ENCODE measurements around the gene IQCF6. TPM values are rescaled to one million over a fixed set of nuclear protein-coding genes. Genes with fewer than 3 reads are reported as not detected.

Gene IQCF6
- total RNA-seq, 2 experiments from 2014 or later = not detected

DNA sequence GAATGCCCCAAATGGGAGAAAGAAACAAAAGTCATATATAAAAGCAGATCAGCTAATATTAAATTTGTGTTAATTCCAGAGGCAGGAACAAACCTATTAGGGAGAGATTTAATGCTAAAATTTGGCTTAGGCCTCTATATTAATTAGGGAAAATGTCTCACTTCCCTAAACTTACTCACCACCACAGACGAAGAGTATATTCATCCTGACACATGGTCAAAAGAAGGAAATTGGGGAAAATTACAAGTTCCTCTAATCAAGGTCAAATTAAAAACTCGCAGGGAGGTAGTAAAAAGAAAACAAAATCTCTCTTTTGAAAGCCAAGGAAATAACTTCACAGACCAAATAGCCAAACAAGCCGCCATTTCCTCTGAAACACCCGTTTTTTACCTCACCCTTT lies 39.9 kb downstream of the IQCF6 start:
- POLR2A ChIA-PET = no interaction called here
- peaks cover 18% of the 10 kb centered on the region for H3K27me3 Mint-ChIP-seq
- no peak for ATAC-seq
- no peak for DNase-seq
- intact Hi-C loops (cut with micrococcal nuclease) = no loop called here
- H3K36me3 Mint-ChIP-seq (ENCODE audit: low read depth) = no peaks in the 10 kb centered on the region
- H3K4me1 Mint-ChIP-seq (ENCODE audit: low read depth) = peaks cover 27% of the 10 kb centered on the region
- TF ChIP-seq CTCF (IDR thresholded peaks at IDR 0.05) = no peak
- H3K27ac Mint-ChIP-seq = no peak overlapping the region
- no peak overlapping the region for H3K4me3 Mint-ChIP-seq
- CTCF ChIA-PET = interaction anchor here (2.7 kb wide), 1 partner anchor 20 kb away, joined by 12 read pairs; no protein-coding TSS in a partner anchor
- H3K9me3 Mint-ChIP-seq = peaks cover 3% of the 10 kb centered on the region

GRCh38 chr3:51735950-51736349 lies 43.1 kb downstream of the IQCF6 start:
- no peak for ATAC-seq
- no peak overlapping the region for H3K4me3 Mint-ChIP-seq
- TF ChIP-seq CTCF (IDR thresholded peaks at IDR 0.05) = no peak

DNA sequence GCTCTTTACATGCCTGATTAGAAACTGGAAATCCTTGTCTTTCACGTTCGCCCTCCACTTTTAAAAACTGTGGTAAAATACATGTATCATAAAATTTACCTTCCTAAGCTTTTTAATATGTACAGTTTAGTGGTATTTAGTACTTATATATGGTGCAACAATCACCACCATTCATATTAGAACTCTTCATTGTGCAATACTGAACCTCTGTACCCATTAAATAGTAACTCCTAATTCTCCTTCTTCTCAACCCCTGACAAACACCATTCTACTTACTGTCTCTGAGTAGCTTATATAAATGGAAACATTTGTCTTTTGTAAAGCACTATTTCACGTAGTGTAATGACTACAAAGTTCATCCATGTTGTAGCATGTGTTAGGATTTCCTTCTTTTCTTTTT lies 44.0 kb downstream of the IQCF6 start:
- Mint-ChIP-seq H3K27ac (peak overlapping the region; percentile 79), H3K4me1 (ENCODE audit: low read depth) (peaks cover 42% of the 10 kb centered on the region), H3K27me3 (peaks cover 18% of the 10 kb centered on the region), H3K36me3 (ENCODE audit: low read depth) (peaks cover 5% of the 10 kb centered on the region), H3K9me3 (peaks cover 5% of the 10 kb centered on the region), H3K4me3 (peak overlapping the region; percentile 40)
- TF ChIP-seq CTCF (IDR thresholded peaks at IDR 0.05) = no peak
- ChIA-PET CTCF (interaction anchor here (1.0 to 2.8 kb wide), 4 partner anchors 15 to 233 kb away, joined by 4 to 25 read pairs (median 6); no protein-coding TSS in a partner anchor), POLR2A (interaction anchor here (1.2 to 1.3 kb wide), 2 partner anchors 15 to 62 kb away, joined by 3 to 4 read pairs; no protein-coding TSS in a partner anchor)
- intact Hi-C loops (cut with micrococcal nuclease) = no loop called here
- no peak for DNase-seq
- peak; percentile 14 for ATAC-seq

More at GRCh38 chr3:51735950-51736349, 43.1 kb downstream of the IQCF6 start:
- intact Hi-C loops (cut with micrococcal nuclease) = no loop called here
- Mint-ChIP-seq H3K36me3 (ENCODE audit: low read depth) (peaks cover 5% of the 10 kb centered on the region), H3K4me1 (ENCODE audit: low read depth) (peaks cover 36% of the 10 kb centered on the region), H3K9me3 (peaks cover 5% of the 10 kb centered on the region), H3K27me3 (peaks cover 19% of the 10 kb centered on the region), H3K27ac (peak overlapping the region; percentile 46)
- no peak for DNase-seq
- POLR2A ChIA-PET = no interaction called here
- CTCF ChIA-PET = interaction anchor here (1.0 to 2.8 kb wide), 4 partner anchors 17 to 83 kb away, joined by 3 to 25 read pairs (median 5); no protein-coding TSS in a partner anchor

DNA sequence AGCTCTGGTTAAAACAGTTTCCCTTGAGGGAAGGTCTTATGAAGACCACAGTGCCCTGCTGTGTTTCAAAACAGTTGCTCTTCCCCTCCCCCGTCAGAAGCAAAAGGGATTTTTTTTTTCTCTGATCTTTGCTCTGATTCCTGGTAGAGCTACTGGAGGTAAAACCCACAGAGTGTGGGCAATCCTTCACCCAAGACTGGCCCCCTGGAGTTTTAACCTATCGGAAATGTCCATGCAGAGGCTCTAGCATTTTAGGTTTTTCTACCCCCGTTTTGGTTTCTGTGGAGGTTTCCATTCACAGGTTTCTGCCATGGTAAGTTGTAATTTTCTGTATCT lies 44.5 kb downstream of the IQCF6 start:
- peak; percentile 83 for DNase-seq
- POLR2A ChIA-PET = interaction anchor here (1.2 to 1.3 kb wide), 2 partner anchors 16 to 63 kb away, joined by 3 to 4 read pairs; no protein-coding TSS in a partner anchor
- intact Hi-C loops (cut with micrococcal nuclease) = no loop called here
- H3K4me3 Mint-ChIP-seq = peak overlapping the region; percentile 40
- H3K4me1 Mint-ChIP-seq (ENCODE audit: low read depth) = peaks cover 46% of the 10 kb centered on the region
- peak; percentile 93 for ATAC-seq
- H3K9me3 Mint-ChIP-seq = peaks cover 5% of the 10 kb centered on the region
- H3K36me3 Mint-ChIP-seq (ENCODE audit: low read depth) = peaks cover 5% of the 10 kb centered on the region
- peak overlapping the region; percentile 79 for H3K27ac Mint-ChIP-seq
- H3K27me3 Mint-ChIP-seq = peaks cover 13% of the 10 kb centered on the region
- TF ChIP-seq CTCF (IDR thresholded peaks at IDR 0.05) = no peak
- CTCF ChIA-PET = interaction anchor here (1.0 to 2.8 kb wide), 4 partner anchors 15 to 233 kb away, joined by 4 to 25 read pairs (median 6); no protein-coding TSS in a partner anchor

DNA sequence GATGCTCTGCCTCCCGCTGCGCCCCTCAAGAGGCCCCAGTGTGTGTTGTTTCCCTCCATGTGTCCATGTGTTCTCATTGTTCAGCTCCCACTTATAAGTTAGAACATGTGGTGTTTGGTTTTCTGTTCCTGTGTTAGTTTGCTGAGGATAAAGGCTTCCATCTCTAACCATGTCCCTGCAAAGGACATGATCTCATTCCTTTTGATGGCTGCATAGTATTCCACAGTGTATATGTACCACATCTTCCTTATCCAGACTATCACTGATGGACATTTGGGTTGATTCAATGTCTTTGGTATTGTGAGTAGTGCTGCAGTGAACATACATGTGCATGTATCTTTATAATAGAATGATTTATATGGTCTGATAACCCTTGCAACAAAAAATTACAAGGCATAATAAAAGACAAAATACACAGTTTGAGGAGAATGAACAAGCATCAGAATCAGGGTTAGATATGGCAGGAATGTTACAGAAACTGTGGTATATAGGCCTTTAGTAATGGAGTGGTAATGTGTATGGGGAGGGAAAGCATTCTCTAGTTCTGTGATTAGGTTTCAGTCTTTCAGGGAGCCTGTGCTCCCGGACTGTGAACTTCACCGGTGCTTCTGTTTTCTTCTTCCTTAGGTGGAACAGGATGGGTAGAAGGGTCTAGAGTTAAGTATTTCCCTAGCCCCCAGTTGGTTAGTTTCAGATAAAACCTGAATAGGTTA lies 45.0 kb downstream of the IQCF6 start:
- H3K27me3 Mint-ChIP-seq = peaks cover 11% of the 10 kb centered on the region
- H3K4me1 Mint-ChIP-seq (ENCODE audit: low read depth) = peaks cover 50% of the 10 kb centered on the region
- H3K4me3 Mint-ChIP-seq = peak overlapping the region; percentile 40
- peaks cover 5% of the 10 kb centered on the region for H3K9me3 Mint-ChIP-seq
- ATAC-seq (peak; percentile 60), DNase-seq (no peak)
- H3K27ac Mint-ChIP-seq = peak overlapping the region; percentile 79
- no peak for TF ChIP-seq CTCF (IDR thresholded peaks at IDR 0.05)
- ChIA-PET POLR2A (interaction anchor here (1.2 to 1.3 kb wide), 2 partner anchors 16 to 63 kb away, joined by 3 to 4 read pairs; no protein-coding TSS in a partner anchor), CTCF (interaction anchor here (1.0 to 2.8 kb wide), 4 partner anchors 15 to 232 kb away, joined by 4 to 25 read pairs (median 6); no protein-coding TSS in a partner anchor)
- intact Hi-C loops (cut with micrococcal nuclease) = no loop called here
- H3K36me3 Mint-ChIP-seq (ENCODE audit: low read depth) = peaks cover 5% of the 10 kb centered on the region
